ENCODE measurements around the gene FCHSD2.

Gene FCHSD2

GRCh38 chr11:72836111-72836510 is 306.0 kb downstream of the FCHSD2 start:
- no peak for TF ChIP-seq CTCF (IDR thresholded peaks at IDR 0.05; ENCODE audit: low read depth, low read length)
- no peak overlapping the region for H3K4me3 ChIP-seq (ENCODE audit: low read depth, low read length)

GRCh38 chr11:72834905-72835304 is 307.2 kb downstream of the FCHSD2 start:
- no peak for TF ChIP-seq CTCF (IDR thresholded peaks at IDR 0.05; ENCODE audit: low read depth, low read length)
- no peak overlapping the region for H3K4me3 ChIP-seq (ENCODE audit: low read depth, low read length)

GRCh38 chr11:72833811-72834493 is 308.2 kb downstream of the FCHSD2 start:
- TF ChIP-seq CTCF (IDR thresholded peaks at IDR 0.05; ENCODE audit: low read depth, low read length), result no peak
- no peak overlapping the region for H3K4me3 ChIP-seq (ENCODE audit: low read depth, low read length)

GRCh38 chr11:72833083-72833733 is 308.9 kb downstream of the FCHSD2 start:
- TF ChIP-seq CTCF (IDR thresholded peaks at IDR 0.05; ENCODE audit: low read depth, low read length), result no peak
- H3K4me3 ChIP-seq (ENCODE audit: low read depth, low read length), result no peak overlapping the region

- no peak overlapping the region for H3K4me3 ChIP-seq (ENCODE audit: low read depth, low read length)
- TF ChIP-seq CTCF (IDR thresholded peaks at IDR 0.05; ENCODE audit: low read depth, low read length), result no peak
Measured at GRCh38 chr11:72832301-72833082, 309.6 kb downstream of the FCHSD2 start.

- TF ChIP-seq CTCF (IDR thresholded peaks at IDR 0.05; ENCODE audit: low read depth, low read length), result peak; percentile 94
- H3K4me3 ChIP-seq (ENCODE audit: low read depth, low read length), result no peak overlapping the region
Measured at GRCh38 chr11:72831521-72832300, 310.4 kb downstream of the FCHSD2 start.

All from WI38 (cell line).